Heart right ventricle (tissue), 16 donors: ENCODE measurements around the gene MYO5C. TPM values are rescaled to one million over a fixed set of nuclear protein-coding genes. Genes with fewer than 3 reads are reported as not detected.

ENCODE experiments used
- ATAC-seq, 8 donors: fragments of 200-7000 bp; cut with Tn5 transposase; one replicate each; pipeline ENCODE4 v1.9.1; 2020; ENCODE audit warnings: mild to moderate bottlenecking in 8 of 8, moderate library complexity in 8 of 8, moderate number of reproducible peaks in 1 of 8
- DNase-seq, 2 donors: peaks; one replicate each; pipeline ENCODE4 v3.0.0-alpha.2; 2020
- H3K27ac ChIP-seq, 10 donors: fragments of 200-600 bp; sonication (generic) in 2 of 10; one replicate each; pipeline versions ENCODE4 v1.5.0 to v1.8.0; 2020 to 2022; ENCODE audit warnings: mild to moderate bottlenecking in 3 of 10
- H3K27me3 ChIP-seq, 7 donors: fragments of 200-600 bp; one replicate each; pipeline ENCODE4 v1.8.0; 2021 to 2022; ENCODE audit warnings: mild to moderate bottlenecking in 2 of 7
- H3K36me3 ChIP-seq, 9 donors: fragments of 200-600 bp; sonication (generic) in 1 of 9; one replicate each; pipeline versions ENCODE4 v1.5.0 to v1.8.0; 2020 to 2022; ENCODE audit warnings: mild to moderate bottlenecking in 2 of 9
- H3K4me1 ChIP-seq, 9 donors: fragments of 200-600 bp; sonication (generic) in 1 of 9; one replicate each; pipeline versions ENCODE4 v1.5.0 to v1.8.0; 2020 to 2022; ENCODE audit warnings: mild to moderate bottlenecking in 4 of 9
- H3K4me3 ChIP-seq, 10 donors: fragments of 200-600 bp; sonication (generic) in 2 of 10; one replicate each; pipeline versions ENCODE4 v1.5.0 to v1.8.0; 2020 to 2022; ENCODE audit warnings: mild to moderate bottlenecking in 7 of 10, moderate library complexity in 2 of 10
- H3K9me3 ChIP-seq, 11 donors: fragments of 200-600 bp in 10 of 11; sonication (generic) in 2 of 11; one replicate each; pipeline versions ENCODE4 v1.5.0 to v1.8.0; 2013 to 2022; ENCODE audit warnings: mild to moderate bottlenecking in 2 of 11, control low read depth in 1 of 11, moderate library complexity in 1 of 11
- WGBS, 2 donors: extraction: QIAGEN DNeasy Blood & Tissue Kit; methylation state at CpG; one replicate each; pipeline ENCODE4 v1.1.7; 2013; ENCODE audit warnings: inconsistent platforms in 1 of 2; 5-methylcytosine and 5-hydroxymethylcytosine counted together
- intact Hi-C, 10 donors: fragments of 100-400 bp; cut with DNase I; formaldehyde crosslinking; loops; one replicate each; pipeline versions ENCODE4 v1.11.1 to v1.14.2; 2022
- polyA plus RNA-seq, 2 donors: library from polyadenylated mRNA; stranded (reverse); fragments of 200-250 nt; gene quantifications; one replicate each; pipeline ENCODE4 v1.2.3, GENCODE V29; 2013
- total RNA-seq, 10 donors: library from RNA; stranded (reverse); fragmentation: NEBNext Ultra II Directional in 3 of 10; extraction: Animal tissue kit (Norgen Biotek cat#: 25700) in 3 of 10; gene quantifications; one replicate each; pipeline versions ENCODE4 v1.2.1 to v1.2.4, GENCODE V29; 2021 to 2023
- TF ChIP-seq, protein P1 (sequence below), 9 donors: fragments of 200-600 bp; sonication (generic) in 2 of 9; IDR thresholded peaks; one replicate each; pipeline versions ENCODE4 v1.5.0 to v1.8.0; 2021 to 2022; ENCODE audit warnings: antibody characterized with exemption in 9 of 9, mild to moderate bottlenecking in 5 of 9, moderate library complexity in 1 of 9
- donor health status: Arrhythmogenic right ventricular cardiomyopathy.
- donor health status: ischemic (EF 13 %, LVEDD 7.1; RV severe dilation, severe dysfunction).
- donor health status: healthy with polysubstance abuse.
- donor health status: DM: no; HTN: yes; CAD: no.
- donor health status: DM: no; HTN: no; CAD: no.
- donor health status: ischemic (EF 25% LVEDD 6.9; RV normal size, moderate dysfunction).
- donor health status: ischemic (EF 25% LVEDD 5.7; RV mildly dilated, moderate dysfunction).
- donor health status: healthy.
- donor health status: DM: yes; HTN: yes; CAD: no.
- donor health status: Ischemic cardiomyopathy.
- donor health status: ischemic (EF 35%, LVEDD 5.7; RV mildly dilated, moderate dysfunction).
- donor health status: nonischemic (EF 11% LVEDD 7.7; RV severe dilation, severe dysfunction).
- donor health status: DM: yes; HTN: yes; CAD: no.
- donor health status: PGD.
- donor health status: ischemic (EF 29% LVEDD 5.4; RV normal size, mild dysfunction).
- donor health status: nonischemic (EF 23%, LVEDD 6.1; RV moderate dilation, normal function).

Gene MYO5C
- total and polyA plus RNA-seq, 12 donors: 0.75 to 3.5 (median 2.1) TPM

DNA sequence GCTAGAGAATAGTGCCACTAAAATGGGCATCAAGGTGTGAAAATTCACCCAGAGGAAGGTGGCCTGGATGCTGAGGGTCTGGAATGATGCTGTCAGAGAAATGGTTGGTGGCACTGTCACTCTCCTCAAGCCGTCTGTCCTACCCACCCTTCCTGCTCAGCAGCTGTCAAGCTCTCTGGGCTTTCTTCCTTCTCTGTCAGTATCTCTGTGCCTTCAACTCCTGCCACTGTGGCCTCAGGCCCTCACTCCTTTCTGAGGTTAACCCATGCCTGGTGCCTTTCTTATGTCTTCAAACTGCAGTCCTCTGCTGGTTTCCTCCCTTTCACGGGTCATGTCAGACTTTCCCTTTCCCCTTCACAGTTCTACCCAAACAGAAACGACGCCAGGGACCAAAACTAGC lies 4.4 kb downstream of the MYO5C start:
- TF ChIP-seq, protein P1, sequence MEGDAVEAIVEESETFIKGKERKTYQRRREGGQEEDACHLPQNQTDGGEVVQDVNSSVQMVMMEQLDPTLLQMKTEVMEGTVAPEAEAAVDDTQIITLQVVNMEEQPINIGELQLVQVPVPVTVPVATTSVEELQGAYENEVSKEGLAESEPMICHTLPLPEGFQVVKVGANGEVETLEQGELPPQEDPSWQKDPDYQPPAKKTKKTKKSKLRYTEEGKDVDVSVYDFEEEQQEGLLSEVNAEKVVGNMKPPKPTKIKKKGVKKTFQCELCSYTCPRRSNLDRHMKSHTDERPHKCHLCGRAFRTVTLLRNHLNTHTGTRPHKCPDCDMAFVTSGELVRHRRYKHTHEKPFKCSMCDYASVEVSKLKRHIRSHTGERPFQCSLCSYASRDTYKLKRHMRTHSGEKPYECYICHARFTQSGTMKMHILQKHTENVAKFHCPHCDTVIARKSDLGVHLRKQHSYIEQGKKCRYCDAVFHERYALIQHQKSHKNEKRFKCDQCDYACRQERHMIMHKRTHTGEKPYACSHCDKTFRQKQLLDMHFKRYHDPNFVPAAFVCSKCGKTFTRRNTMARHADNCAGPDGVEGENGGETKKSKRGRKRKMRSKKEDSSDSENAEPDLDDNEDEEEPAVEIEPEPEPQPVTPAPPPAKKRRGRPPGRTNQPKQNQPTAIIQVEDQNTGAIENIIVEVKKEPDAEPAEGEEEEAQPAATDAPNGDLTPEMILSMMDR (IDR thresholded peaks at IDR 0.05): no peak
- 78 to 80% methylated on average over 4 of the region's 4 CpGs for WGBS, 2 donors

DNA sequence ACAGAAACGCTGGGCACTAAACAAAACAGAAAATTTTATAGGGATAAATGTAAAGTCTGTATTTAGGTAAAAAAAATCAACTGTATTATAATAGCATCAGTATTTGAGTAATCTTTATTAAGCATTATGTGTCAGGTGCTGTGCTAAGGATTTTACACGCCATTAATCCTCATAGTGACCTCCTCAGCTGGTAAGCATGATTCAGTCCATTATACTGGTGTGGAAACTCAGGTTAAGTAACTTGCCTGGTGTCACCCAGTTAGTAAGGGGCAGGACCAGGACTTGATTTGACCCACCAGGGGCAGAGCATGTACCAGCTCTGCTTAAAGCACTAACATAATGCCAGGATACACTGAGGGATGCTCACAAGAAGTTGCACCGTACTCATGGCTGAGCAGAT lies 4.8 kb downstream of the MYO5C start:
- intact Hi-C loops: no loop called here
- WGBS, 2 donors: 92 to 96% methylated on average over 3 of the region's 3 CpGs
- Histone ChIP-seq H3K27ac (no peak overlapping the region), H3K4me1 (peaks cover 4 to 13% (median 10%) of the 10 kb centered on the region in 9 donors), H3K36me3 (no peaks in the 10 kb centered on the region), H3K27me3 (peaks cover 0 to 24% (median 0%) of the 10 kb centered on the region in 7 donors), H3K9me3 (no peaks in the 10 kb centered on the region), H3K4me3 (no peak overlapping the region)
- DNase-seq: no peak
- ATAC-seq: no peak
- TF ChIP-seq, protein P1 (IDR thresholded peaks at IDR 0.05): no peak

More for the DNA sequence above, 4.4 kb downstream of the MYO5C start:
- DNase-seq (no peak), ATAC-seq (no peak)
- Histone ChIP-seq H3K4me3 (no peak overlapping the region), H3K27me3 (peaks cover 0 to 28% (median 0%) of the 10 kb centered on the region in 7 donors), H3K4me1 (peaks cover 7 to 17% (median 12%) of the 10 kb centered on the region in 9 donors), H3K9me3 (no peaks in the 10 kb centered on the region), H3K27ac (no peak overlapping the region), H3K36me3 (no peaks in the 10 kb centered on the region)
- intact Hi-C loops: no loop called here

DNA sequence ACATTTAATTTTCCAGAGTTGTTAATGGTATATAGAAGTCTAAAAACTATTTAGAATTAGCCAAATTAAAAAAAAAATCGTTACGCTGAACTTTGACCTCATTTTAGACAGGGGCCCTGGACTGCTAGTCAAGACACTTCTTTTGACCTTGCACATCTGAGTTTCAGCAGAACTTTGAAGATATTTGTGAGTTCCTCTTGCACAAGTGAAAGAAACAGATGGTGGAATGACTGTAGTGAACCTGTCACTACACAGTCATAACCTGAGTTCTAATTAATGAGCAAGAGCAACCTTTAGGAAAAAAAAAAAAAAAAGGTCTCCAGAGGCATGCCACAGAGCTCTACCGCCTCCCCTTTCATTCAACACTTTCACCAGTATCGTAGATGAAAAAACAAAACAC lies 5.3 kb downstream of the MYO5C start:
- DNase-seq (no peak), ATAC-seq (no peak)
- no peak overlapping the region for H3K27ac ChIP-seq
- H3K9me3 ChIP-seq: no peaks in the 10 kb centered on the region
- peaks cover 0 to 19% (median 0%) of the 10 kb centered on the region in 7 donors for H3K27me3 ChIP-seq
- intact Hi-C loops: no loop called here
- no peak overlapping the region for H3K4me3 ChIP-seq
- TF ChIP-seq, protein P1 (IDR thresholded peaks at IDR 0.05): no peak
- H3K36me3 ChIP-seq: no peaks in the 10 kb centered on the region
- 63 to 83% methylated on average over 4 of the region's 4 CpGs for WGBS, 2 donors
- peaks cover 3 to 12% (median 7%) of the 10 kb centered on the region in 9 donors for H3K4me1 ChIP-seq

DNA sequence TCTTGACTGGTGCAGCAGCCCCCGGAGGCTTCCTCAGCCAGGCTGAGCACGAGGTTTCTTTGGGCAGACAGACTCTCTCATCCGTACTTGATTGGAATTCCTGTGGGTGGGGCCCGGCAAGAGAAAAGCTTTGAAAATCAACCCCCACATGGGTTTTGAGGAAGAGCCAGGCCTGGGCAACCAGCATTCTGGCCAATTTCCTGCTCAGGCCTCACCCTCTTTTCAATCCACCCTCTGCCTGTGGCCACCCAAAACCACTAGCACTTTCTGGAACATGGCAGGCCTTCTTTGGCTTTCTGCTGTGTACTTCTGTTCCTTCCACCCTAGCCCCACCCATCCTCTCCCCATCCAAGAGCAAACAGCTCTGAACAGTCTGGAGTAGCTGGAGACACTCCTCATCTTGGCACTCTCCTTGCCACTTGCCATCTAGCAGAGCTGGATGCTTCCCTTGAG lies 5.9 kb downstream of the MYO5C start:
- TF ChIP-seq, protein P1 (IDR thresholded peaks at IDR 0.05): no peak
- intact Hi-C loops: no loop called here

More for the DNA sequence above, 5.9 kb downstream of the MYO5C start:
- H3K9me3 ChIP-seq: no peaks in the 10 kb centered on the region
- no peaks in the 10 kb centered on the region for H3K36me3 ChIP-seq
- peaks cover 0 to 6% (median under 1%) of the 10 kb centered on the region in 9 donors for H3K4me1 ChIP-seq
- DNase-seq (no peak), ATAC-seq (peak in 2 of 8 donors; percentile 14 to 39)
- H3K27ac ChIP-seq: no peak overlapping the region
- 55 to 69% methylated on average over 4 of the region's 4 CpGs for WGBS, 2 donors
- H3K27me3 ChIP-seq: peaks cover 0 to 12% (median 0%) of the 10 kb centered on the region in 7 donors
- no peak overlapping the region for H3K4me3 ChIP-seq
